PC-3 (cell line): ENCODE results near the gene BHLHE23.

Source experiments
- CTCF ChIP-seq: fragments of 300-600 bp; sonication (generic); conservative IDR thresholded peaks from 2 replicates; pipeline ENCODE4 v1.5.1; 2017; ENCODE audit warnings: antibody characterized with exemption, low read depth, mild to moderate bottlenecking, low read length
- EZH2 ChIP-seq: fragments of 300-600 bp; sonication (generic); IDR thresholded peaks from one replicate; pipeline ENCODE4 v1.6.1; 2017; ENCODE audit warnings: antibody characterized with exemption, mild to moderate bottlenecking, low read length; ENCODE audit not compliant: unreplicated experiment
- EZH2phosphoT487 ChIP-seq: fragments of 300-600 bp; sonication (generic); IDR thresholded peaks from 2 replicates; pipeline ENCODE4 v1.6.1; 2018; ENCODE audit warnings: mild to moderate bottlenecking, antibody characterized with exemption, low read length, borderline replicate concordance

- TF ChIP-seq EZH2 (peak; percentile 39), CTCF (no peak), EZH2phosphoT487 (no peak)
Observed at GRCh38 chr20:63007646-63008488, 1.1 kb upstream of the BHLHE23 start.
